GM21737 (cell line): Measurements from ENCODE around the gene TRIM64.
"Not testable (repeated sequence)": the region's sequence is repeated elsewhere in the genome, so short reads cannot be mapped to it uniquely, and the experiment has no call there.

Experiments used
- ATAC-seq: cut with Tn5 transposase; IDR thresholded peaks from one replicate; pipeline ENCODE4 v1.9.1; 2021; ENCODE audit warnings: mild to moderate bottlenecking, moderate library complexity; ENCODE audit not compliant: unreplicated experiment

TRIM64 gene

DNA sequence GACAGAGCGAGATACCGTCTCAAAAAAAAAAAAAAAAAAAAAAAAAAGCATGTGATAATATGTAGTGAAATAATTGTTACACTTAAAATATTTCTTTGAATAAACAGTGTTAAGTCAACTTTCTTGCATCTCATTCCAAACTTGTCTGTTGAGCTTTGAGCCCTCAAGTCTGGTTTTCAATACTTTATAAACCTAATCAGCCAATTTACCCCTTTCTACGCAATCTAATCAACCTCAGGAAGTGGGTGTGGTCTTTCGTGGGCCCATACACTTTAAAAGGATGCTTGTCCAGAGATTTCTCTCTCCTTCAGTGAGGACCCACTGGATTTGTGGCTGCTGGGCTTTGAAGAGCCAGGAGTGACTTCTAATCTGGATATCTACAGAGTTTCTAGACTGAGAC, at the start of gene TRIM64:
Gene TRIM64 (plus strand): TSS at position 301 of the 400 bp plus-strand sequence. CDS start 2,467 bp downstream, outside the sequence.
- ATAC-seq, result not testable (repeated sequence)

DNA sequence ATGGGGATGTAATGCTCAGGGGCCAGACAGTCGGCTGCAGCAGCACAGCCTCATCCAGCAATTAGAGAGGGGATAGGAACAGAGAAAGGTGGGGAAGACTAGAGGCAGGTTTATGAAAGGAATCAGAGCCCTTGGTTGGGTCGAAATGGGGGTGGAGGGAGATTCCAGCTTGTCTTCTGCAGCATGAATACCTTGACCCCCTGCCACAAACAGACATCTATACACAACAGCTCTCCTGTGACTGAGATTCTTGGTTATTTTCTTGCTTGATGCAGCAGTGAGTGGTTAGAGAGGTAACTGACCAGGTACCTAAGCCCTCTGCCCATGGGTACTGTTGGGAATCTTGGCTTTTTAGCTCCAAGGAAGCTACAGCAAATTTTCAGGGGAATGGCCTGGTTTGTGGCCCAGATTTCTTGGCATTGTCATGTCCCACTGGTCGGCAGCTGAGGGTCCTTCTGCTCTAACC, 43.6 kb upstream of the TRIM64 start, which contains the start of gene TRIM49D1:
Gene TRIM49D1 (minus strand): TSS at position 51 of the 466 bp plus-strand sequence. CDS start 4,535 bp downstream, outside the sequence.
- ATAC-seq, result no peak

GRCh38 chr11:89923764-89924163, 42.1 kb upstream of the TRIM64 start, which contains the start of gene TRIM49D2:
TSS of gene TRIM49D2 (plus strand) at chr11:89924064. CDS start at chr11:89926762, 2,698 bp downstream.
- ATAC-seq, result not testable (repeated sequence)

DNA sequence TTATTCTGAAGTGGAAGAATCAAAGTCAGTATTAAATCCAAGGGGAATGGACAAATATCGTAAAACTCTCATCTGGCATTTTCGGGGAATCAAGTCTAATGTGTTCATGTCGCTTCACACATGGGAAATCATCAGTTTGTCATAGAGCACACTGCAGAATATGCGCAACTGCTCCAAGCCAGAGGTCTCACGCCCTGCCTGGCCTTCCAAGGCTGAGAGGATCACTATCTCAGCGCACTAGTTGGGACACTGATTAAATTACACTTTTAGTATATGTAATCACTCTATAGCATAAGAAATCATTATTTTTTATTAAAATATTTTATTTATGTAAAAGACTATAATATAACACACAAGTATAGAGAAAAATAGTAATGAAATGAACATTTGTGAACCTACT, 5.0 kb upstream of the TRIM64 start:
- not testable (repeated sequence) for ATAC-seq
